Measurements from ENCODE around the gene PTH2. TPM values are rescaled to one million over a fixed set of nuclear protein-coding genes. Genes with fewer than 3 reads are reported as not detected.
A peak's percentile ranks its signal among the peaks of the same experiment; 100 is the strongest.

The PTH2 gene
- total and polyA plus RNA-seq, 10 of the 15 experiments (the other 5 are each of a cell fraction or from before 2014, with no cell fraction given): not detected

DNA sequence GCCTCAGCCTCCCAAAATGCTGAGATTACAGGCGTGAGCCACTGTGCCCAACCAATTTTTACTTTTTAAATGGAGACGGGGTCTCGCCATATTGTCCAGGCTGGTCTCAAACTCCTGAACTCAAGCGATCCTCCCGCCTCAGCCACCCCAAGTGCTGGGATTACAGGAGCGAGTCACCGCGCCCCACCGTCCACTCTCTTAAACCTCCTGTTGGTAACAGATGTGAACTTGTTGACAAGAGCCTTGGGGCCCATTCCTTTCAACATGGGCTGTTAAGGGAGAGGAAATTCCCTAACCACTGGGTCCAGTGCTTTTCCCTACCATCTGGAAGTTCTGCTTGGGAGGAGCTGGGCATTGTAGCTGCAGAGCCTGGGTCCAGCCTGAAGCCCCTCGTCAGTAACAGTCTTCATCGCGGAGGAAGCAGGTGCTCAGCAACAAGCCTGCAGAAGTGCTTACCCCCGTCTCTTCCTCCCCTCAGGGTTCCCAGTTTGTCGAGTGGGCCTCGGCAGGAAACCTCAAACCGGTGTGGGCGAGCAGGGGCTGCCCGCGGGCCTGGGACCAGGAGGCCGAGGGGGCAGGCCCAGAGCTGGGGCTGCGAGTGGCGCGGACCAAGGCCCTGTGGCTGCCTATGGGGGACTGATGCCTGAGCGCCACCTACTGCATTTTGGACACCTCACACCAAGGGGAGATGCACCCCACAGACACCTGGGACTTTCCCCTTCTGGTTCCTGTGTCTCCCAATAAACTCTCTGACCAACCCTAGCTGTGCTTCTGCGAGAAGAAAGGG lies 46.8 kb upstream of the PTH2 start:
- in situ Hi-C loops (cut with MboI): no loop called here
- no peaks in the 10 kb centered on the region for H4K20me1 ChIP-seq (ENCODE audit: control insufficient read depth, insufficient read depth)
- ChIA-PET RAD21 (ENCODE audit: unreplicated experiment) (interaction anchor here (0.6 to 6.0 kb wide), 24 partner anchors 15 to 372 kb away, joined by 3 to 90 read pairs (median 4); partner anchors contain the start of genes ALDH16A1, CD37, NOSIP and PIH1D1), CTCF (interaction anchor here (0.6 to 5.9 kb wide), 33 partner anchors 9 to 244 kb away, joined by 3 to 68 read pairs (median 5); partner anchors contain the start of genes ALDH16A1, PIH1D1 and RPL13A), SMC1A (ENCODE audit: uncharacterized antibody, unreplicated experiment) (interaction anchor here (0.9 to 3.2 kb wide), 14 partner anchors 15 to 243 kb away, joined by 3 to 53 read pairs (median 4); partner anchors contain the start of genes ALDH16A1 and PIH1D1), POLR2A (interaction anchor here (0.6 to 6.2 kb wide), 14 partner anchors 11 to 120 kb away, joined by 3 to 81 read pairs (median 5); partner anchors contain the start of genes ALDH16A1, PIH1D1 and RPL13A)
- no peaks in the 10 kb centered on the region for H3K9me3 ChIP-seq (replicated peaks; ENCODE audit: control insufficient read depth, insufficient read depth, low read length)
- H3K4me3 ChIP-seq: 0 out of 2 replicates have a peak overlapping the region, but pooled peaks have one; percentile 3
- ATAC-seq (peak; percentile 86), DNase-seq (ENCODE audit: low read depth, low spot score) (peak; percentile 84), FAIRE-seq (peak; percentile 91)
- H3K36me3 ChIP-seq (ENCODE audit: control insufficient read depth in 2 of 2, insufficient read depth in 2 of 2, low read length in 1 of 2): peaks cover 2% of the 10 kb centered on the region in 2 experiments; a peak in 2 of 4 replicates
- no peaks in the 10 kb centered on the region for H3K79me2 ChIP-seq (ENCODE audit: control insufficient read depth, insufficient read depth, low read length)
- H3K27ac ChIP-seq (ENCODE audit: control insufficient read depth, insufficient read depth): peak overlapping the region; percentile 82
- peak overlapping the region; percentile 81 for H2AFZ ChIP-seq (ENCODE audit: control insufficient read depth, low read depth, low read length)
- 17% methylated on average over 25 of the region's 25 CpGs for WGBS (ENCODE audit: insufficient coverage, insufficient replicate concordance, low lambda C conversion rate, missing lambda C conversion rate)
- BruUV-seq (replicated peaks): no TSS peak
- H3K4me1 ChIP-seq (ENCODE audit: control insufficient read depth, insufficient read depth, low read length): peaks cover 42% of the 10 kb centered on the region
- intact Hi-C loops (cut with micrococcal nuclease; ENCODE audit: unreplicated experiment): loop anchor here (1.0 to 5.0 kb wide), 5 partner anchors 19 to 244 kb away; partner anchors contain the start of gene PIH1D1
- H3K27me3 ChIP-seq (replicated peaks in 1 of 2; ENCODE audit: control insufficient read depth in 2 of 2, insufficient read depth in 2 of 2, low read length in 1 of 2): no peaks in the 10 kb centered on the region
- H3K9ac ChIP-seq (ENCODE audit: control insufficient read depth, insufficient read depth, low read length): no peak overlapping the region
- H3K4me2 ChIP-seq (ENCODE audit: control insufficient read depth, insufficient read depth): peak overlapping the region; percentile 32
- TF ChIP-seq GATAD2B (conservative IDR thresholded peaks at IDR 0.05; ENCODE audit: low read depth): peak; percentile 90
- TF ChIP-seq SIN3A (IDR thresholded peaks at IDR 0.05; ENCODE audit: low read depth, low read length): no peak
- TF ChIP-seq, protein P1, sequence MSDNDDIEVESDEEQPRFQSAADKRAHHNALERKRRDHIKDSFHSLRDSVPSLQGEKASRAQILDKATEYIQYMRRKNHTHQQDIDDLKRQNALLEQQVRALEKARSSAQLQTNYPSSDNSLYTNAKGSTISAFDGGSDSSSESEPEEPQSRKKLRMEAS (IDR thresholded peaks at IDR 0.05; ENCODE audit: low read depth, low read length): peak; percentile 19; the same call in 1 of the 2 replicates
- TF ChIP-seq MTA3 (IDR thresholded peaks at IDR 0.05; ENCODE audit: borderline replicate concordance, low read length): 0 out of 2 replicates have a peak, but pooled peaks have one; percentile 72
- peak; percentile 63; the same call in 1 of the 2 replicates for TF ChIP-seq TARDBP (IDR thresholded peaks at IDR 0.05; ENCODE audit: borderline replicate concordance)
- TF ChIP-seq, protein P2, sequence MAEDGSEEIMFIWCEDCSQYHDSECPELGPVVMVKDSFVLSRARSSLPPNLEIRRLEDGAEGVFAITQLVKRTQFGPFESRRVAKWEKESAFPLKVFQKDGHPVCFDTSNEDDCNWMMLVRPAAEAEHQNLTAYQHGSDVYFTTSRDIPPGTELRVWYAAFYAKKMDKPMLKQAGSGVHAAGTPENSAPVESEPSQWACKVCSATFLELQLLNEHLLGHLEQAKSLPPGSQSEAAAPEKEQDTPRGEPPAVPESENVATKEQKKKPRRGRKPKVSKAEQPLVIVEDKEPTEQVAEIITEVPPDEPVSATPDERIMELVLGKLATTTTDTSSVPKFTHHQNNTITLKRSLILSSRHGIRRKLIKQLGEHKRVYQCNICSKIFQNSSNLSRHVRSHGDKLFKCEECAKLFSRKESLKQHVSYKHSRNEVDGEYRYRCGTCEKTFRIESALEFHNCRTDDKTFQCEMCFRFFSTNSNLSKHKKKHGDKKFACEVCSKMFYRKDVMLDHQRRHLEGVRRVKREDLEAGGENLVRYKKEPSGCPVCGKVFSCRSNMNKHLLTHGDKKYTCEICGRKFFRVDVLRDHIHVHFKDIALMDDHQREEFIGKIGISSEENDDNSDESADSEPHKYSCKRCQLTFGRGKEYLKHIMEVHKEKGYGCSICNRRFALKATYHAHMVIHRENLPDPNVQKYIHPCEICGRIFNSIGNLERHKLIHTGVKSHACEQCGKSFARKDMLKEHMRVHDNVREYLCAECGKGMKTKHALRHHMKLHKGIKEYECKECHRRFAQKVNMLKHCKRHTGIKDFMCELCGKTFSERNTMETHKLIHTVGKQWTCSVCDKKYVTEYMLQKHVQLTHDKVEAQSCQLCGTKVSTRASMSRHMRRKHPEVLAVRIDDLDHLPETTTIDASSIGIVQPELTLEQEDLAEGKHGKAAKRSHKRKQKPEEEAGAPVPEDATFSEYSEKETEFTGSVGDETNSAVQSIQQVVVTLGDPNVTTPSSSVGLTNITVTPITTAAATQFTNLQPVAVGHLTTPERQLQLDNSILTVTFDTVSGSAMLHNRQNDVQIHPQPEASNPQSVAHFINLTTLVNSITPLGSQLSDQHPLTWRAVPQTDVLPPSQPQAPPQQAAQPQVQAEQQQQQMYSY (CRISPR knock-in tag; IDR thresholded peaks at IDR 0.05): no peak
- peak; percentile 47; the same call in 1 of the 2 replicates for TF ChIP-seq CHD2 (IDR thresholded peaks at IDR 0.05; ENCODE audit: borderline replicate concordance, low read depth, low read length)
- TF ChIP-seq KDM1A (IDR thresholded peaks at IDR 0.05; ENCODE audit: borderline replicate concordance): no peak
- no peak for TF ChIP-seq NFXL1 (IDR thresholded peaks at IDR 0.05; ENCODE audit: borderline replicate concordance)
- no peak for TF ChIP-seq ZNF24 (IDR thresholded peaks at IDR 0.05)
- no peak for TF ChIP-seq NFYA (IDR thresholded peaks at IDR 0.05; ENCODE audit: borderline replicate concordance, low read depth, low read length)
- no peak for TF ChIP-seq CBX3 (IDR thresholded peaks at IDR 0.05; ENCODE audit: borderline replicate concordance, low read depth)
- peak; percentile 68; the same call in 1 of the 2 replicates for TF ChIP-seq CREM (IDR thresholded peaks at IDR 0.05; ENCODE audit: low read depth)
- TF ChIP-seq TBL1XR1 (IDR thresholded peaks at IDR 0.05; ENCODE audit: low read depth, low read length): peak; percentile 76; the same call in 1 of the 2 replicates
- TF ChIP-seq, protein P3, sequence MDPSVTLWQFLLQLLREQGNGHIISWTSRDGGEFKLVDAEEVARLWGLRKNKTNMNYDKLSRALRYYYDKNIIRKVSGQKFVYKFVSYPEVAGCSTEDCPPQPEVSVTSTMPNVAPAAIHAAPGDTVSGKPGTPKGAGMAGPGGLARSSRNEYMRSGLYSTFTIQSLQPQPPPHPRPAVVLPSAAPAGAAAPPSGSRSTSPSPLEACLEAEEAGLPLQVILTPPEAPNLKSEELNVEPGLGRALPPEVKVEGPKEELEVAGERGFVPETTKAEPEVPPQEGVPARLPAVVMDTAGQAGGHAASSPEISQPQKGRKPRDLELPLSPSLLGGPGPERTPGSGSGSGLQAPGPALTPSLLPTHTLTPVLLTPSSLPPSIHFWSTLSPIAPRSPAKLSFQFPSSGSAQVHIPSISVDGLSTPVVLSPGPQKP (IDR thresholded peaks at IDR 0.05; ENCODE audit: low read depth, low read length): no peak
- 0 out of 2 replicates have a peak, but pooled peaks have one; percentile 40 for TF ChIP-seq BCL11A (IDR thresholded peaks at IDR 0.05; ENCODE audit: low read depth, low read length)

All from GM12878 (cell line).